ENCODE results near the gene PRSS8. TPM values are rescaled to one million over a fixed set of nuclear protein-coding genes. Genes with fewer than 3 reads are reported as not detected.

PRSS8 gene
- total RNA-seq, 2 experiments from 2014 or later = not detected

DNA sequence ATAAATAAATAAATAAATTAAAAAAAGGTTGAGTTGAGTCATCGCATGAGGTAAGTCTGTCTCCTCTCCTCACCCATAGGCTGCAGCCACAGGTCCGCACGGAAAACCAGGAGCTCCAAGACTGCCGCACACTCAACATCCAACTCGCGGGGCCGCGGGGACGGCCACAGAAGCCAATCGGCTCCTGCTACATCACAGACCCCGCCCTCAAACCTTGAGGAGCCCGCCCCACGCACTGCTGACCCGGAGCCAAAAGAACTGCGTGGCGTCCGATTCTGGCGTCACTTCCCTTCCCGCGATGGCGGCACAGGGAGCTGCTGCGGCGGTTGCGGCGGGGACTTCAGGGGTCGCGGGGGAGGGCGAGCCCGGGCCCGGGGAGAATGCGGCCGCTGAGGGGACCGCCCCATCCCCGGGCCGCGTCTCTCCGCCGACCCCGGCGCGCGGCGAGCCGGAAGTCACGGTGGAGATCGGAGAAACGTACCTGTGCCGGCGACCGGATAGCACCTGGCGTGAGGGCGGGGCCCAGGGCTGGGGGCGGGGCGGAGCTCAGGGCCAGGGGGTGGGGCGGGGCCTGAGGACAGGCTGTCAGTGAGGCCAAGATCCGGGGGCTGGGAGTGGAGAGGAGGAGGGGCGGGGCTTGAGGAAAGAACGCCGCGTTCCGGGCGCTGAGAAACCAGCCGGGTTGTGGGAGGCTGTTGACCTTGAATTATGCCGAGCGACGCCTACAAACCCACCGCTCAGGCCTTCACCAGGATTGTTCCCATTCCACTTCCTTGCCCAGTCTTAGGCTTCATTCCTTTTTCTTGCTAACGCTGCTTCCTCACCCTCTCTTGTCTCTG, 17.9 kb downstream of the PRSS8 start, which contains the start of gene KAT8:
Gene KAT8 (plus strand): TSS at position 281 of the 839 bp plus-strand sequence. CDS start 18 bp downstream, at position 299.
- POLR2A ChIA-PET = interaction anchor here (0.6 to 2.5 kb wide), 23 partner anchors 9 to 582 kb away, joined by 3 to 43 read pairs (median 4); partner anchors contain the start of genes BCKDK, FUS, HSD3B7 and STX4

DNA sequence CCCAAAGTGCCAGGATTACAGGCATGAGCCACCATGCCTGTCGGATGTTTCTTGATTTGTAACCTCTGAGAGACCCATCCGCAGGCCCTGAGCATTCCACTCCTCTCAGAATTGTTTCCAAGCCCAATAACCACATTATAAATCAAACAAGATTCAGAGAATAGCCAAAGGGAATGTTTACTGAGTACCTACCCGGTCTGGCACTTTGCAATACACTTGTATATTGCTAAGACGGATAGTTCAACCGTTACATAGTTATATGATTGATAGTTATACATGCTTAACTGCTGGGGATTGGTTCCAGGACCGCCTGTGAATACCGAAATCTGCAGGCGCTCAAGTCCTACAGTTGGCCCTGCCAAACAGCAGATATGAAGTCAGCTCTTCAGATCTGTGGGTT, 21.1 kb downstream of the PRSS8 start:
- ChIA-PET CTCF (no interaction called here), POLR2A (interaction anchor here (1.2 kb wide), 1 partner anchor 66 kb away, joined by 3 read pairs; the partner anchor contains the start of gene FUS)
- Mint-ChIP-seq H3K27ac (no peak overlapping the region), H3K4me1 (peaks cover 42% of the 10 kb centered on the region), H3K36me3 (ENCODE audit: low read depth) (peaks cover 26% of the 10 kb centered on the region), H3K9me3 (no peaks in the 10 kb centered on the region), H3K27me3 (no peaks in the 10 kb centered on the region), H3K4me3 (no peak overlapping the region)
- DNase-seq = no peak

More for the DNA sequence above, 17.9 kb downstream of the PRSS8 start, which contains the start of gene KAT8:
- Mint-ChIP-seq H3K27ac (peak within 1 kb of the TSS; percentile 78), H3K36me3 (ENCODE audit: low read depth) (peaks cover 22% of the 10 kb centered on the region), H3K4me3 (peak within 1 kb of the TSS; percentile 73), H3K4me1 (peaks cover 32% of the 10 kb centered on the region), H3K27me3 (no peaks in the 10 kb centered on the region), H3K9me3 (no peaks in the 10 kb centered on the region)
- peak; percentile 98 for DNase-seq
- CTCF ChIA-PET = interaction anchor here (0.8 to 7.2 kb wide), 13 partner anchors 12 to 338 kb away, joined by 3 to 71 read pairs (median 4); partner anchors contain the start of genes HSD3B7, SETD1A, ZNF646 and ZNF668

DNA sequence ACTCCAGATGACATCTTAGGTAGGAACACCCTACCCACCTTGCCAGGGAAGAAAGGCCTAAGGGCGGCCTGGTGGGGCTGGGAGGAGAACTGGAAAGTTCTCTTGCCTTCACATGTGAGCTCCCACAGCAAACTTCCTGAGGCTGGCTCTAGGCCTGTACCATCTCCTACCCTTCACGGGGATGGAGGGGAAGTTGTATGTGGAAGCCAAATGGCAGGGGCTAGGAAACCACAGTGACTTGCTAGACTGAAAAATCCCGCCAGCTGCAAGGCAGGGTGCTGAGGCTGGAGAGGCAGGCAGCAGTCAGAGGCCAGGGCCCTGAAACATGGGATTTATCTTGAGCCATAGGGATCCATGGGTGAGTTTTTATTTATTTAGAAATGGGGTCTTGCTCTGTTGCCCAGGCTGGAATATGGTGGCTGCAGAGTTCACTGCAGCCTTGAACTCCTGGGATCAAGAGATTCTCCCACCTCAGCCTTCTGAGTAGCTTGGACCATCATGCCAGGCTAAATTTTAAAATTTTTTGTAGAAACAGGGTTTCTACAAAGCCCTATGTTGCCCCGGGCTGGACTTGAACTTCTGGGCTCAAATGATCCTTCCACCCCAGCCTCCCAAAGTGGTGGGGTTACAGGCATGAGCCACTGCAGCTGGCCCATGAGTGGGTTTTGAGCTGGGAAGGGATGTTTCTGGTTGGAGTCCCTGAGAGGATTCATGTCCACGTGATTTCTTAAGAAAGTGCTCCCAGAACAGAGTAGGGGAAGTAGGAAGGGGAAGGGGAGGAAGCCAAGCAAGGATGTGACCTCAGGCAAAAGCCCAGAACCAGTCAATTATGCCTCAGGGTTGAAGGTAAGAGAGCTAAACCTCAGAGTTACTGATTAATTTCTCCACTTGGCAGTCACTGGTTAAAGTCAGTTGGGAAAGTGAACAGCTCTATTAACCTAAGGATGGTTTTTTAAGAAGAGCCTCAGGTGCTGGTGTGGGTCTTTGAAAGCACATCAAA, 22.1 kb downstream of the PRSS8 start:
- Mint-ChIP-seq H3K4me1 (peaks cover 41% of the 10 kb centered on the region), H3K9me3 (no peaks in the 10 kb centered on the region), H3K27me3 (no peaks in the 10 kb centered on the region), H3K27ac (peak overlapping the region; percentile 55), H3K4me3 (no peak overlapping the region), H3K36me3 (ENCODE audit: low read depth) (peaks cover 23% of the 10 kb centered on the region)
- POLR2A ChIA-PET = no interaction called here
- no peak for DNase-seq
- CTCF ChIA-PET = no interaction called here

DNA sequence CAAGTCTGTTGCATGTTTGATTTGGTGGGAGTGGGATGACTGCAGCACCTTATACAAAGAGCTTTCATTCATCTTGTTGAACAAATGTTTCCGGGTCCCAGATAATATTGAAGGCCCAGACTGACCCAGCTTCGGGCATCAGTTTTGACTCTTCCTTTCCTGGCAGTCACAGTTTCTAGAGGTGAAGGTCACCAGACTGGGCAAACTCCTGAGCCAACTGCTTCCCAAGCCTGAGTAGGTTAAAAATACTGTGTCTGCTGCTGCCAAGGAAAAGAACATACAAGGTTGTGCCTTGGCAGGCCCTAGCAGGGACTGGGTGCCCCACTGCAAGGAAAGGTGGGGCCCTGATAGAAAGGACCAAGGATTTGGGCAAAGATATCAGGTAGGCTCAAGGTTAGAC, 22.8 kb downstream of the PRSS8 start:
- DNase-seq = no peak
- Mint-ChIP-seq H3K36me3 (ENCODE audit: low read depth) (peaks cover 23% of the 10 kb centered on the region), H3K4me3 (no peak overlapping the region), H3K27ac (no peak overlapping the region), H3K27me3 (no peaks in the 10 kb centered on the region), H3K9me3 (no peaks in the 10 kb centered on the region), H3K4me1 (peaks cover 39% of the 10 kb centered on the region)
- CTCF ChIA-PET = no interaction called here
- POLR2A ChIA-PET = no interaction called here

DNA sequence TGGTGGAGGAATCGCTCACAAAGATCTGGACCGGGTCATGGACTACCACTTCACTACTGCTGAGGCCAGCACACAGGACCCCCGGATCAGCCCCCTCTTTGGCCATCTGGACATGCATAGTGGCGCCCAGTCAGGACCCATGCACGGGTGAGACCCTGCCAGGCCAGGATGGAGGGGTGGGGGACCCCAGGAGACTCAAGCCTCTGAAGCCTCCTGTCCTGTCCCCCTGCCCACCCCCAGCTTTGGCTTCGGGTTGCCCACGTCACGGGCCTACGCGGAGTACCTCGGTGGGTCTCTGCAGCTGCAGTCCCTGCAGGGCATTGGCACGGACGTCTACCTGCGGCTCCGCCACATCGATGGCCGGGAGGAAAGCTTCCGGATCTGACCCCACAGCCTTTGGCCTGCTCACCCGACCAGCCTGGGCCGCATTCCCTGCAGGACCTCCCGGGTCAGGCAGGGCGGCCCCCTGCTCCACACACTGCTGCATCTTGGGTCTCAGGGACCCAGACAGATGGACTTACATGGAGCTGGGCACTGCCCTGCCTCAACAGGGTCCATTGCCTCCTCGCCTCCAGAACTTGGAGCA, 23.6 kb downstream of the PRSS8 start:
- Mint-ChIP-seq H3K36me3 (ENCODE audit: low read depth) (peaks cover 23% of the 10 kb centered on the region), H3K9me3 (no peaks in the 10 kb centered on the region), H3K27me3 (no peaks in the 10 kb centered on the region), H3K4me3 (no peak overlapping the region), H3K4me1 (peaks cover 41% of the 10 kb centered on the region), H3K27ac (no peak overlapping the region)
- DNase-seq = no peak
- ChIA-PET CTCF (no interaction called here), POLR2A (interaction anchor here (1.4 kb wide), 1 partner anchor 38 kb away, joined by 3 read pairs; the partner anchor contains the start of genes ZNF646 and ZNF668)

DNA sequence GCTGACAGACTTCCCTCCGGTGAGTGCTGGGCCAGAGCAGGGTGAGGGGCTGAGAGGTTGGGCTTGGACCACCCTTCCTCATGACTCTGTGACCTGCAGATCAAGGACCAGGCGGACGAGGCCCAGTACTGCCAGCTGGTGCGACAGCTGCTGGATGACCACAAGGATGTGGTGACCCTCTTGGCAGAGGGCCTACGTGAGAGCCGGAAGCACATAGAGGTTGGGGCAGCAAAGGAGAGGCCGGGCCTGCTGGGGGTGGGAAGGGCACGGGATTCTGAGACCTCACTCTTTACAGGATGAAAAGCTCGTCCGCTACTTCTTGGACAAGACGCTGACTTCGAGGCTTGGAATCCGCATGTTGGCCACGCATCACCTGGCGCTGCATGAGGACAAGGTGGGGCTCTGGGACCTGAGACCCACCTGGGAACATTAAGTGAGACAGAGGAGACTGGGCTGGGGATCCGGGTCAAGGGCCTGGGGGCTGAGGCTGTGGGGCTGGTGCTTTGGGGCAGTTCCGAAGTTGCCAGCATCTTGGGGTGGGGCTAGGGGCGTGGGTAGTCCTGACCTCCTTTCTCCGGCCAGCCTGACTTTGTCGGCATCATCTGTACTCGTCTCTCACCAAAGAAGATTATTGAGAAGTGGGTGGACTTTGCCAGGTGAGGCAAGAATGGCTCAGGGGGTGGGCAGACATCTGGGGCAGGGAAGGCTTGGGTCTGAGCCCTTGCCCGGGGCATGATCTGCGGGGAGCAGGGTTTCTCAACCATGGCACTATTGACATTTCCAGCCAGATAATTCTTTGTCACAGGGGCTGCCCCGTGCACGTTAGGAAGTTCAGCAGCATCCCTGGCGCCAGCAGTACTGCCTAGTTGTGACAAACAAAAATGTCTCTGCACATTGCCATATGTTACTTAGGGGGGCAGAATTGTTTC, 25.2 kb downstream of the PRSS8 start:
- ChIA-PET CTCF (no interaction called here), POLR2A (interaction anchor here (1.4 kb wide), 2 partner anchors 36 to 37 kb away, joined by 3 to 4 read pairs; partner anchors contain the start of genes ZNF646 and ZNF668)
- no peak overlapping the region for H3K27ac Mint-ChIP-seq
- H3K4me1 Mint-ChIP-seq = peaks cover 40% of the 10 kb centered on the region
- H3K36me3 Mint-ChIP-seq (ENCODE audit: low read depth) = peaks cover 23% of the 10 kb centered on the region
- no peaks in the 10 kb centered on the region for H3K9me3 Mint-ChIP-seq
- H3K4me3 Mint-ChIP-seq = peak overlapping the region; percentile 71
- H3K27me3 Mint-ChIP-seq = no peaks in the 10 kb centered on the region
- DNase-seq = no peak

DNA sequence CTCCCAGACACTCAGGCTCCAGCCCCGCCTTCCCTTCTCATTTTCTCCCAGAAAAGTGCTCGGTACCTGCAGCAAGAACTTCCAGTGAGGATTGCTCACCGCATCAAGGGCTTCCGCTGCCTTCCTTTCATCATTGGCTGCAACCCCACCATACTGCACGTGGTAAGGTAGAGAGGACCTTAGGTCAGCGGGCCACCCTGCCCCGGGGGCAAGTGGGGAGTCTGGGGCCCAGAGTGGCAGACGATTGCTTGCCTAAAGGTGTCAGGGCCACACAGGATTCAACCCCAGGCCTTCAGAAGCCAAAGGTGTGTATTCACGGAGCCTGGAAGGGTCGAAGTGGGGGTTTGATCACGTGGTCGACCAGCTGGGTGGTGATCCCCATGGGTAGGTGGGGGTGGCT, 25.9 kb downstream of the PRSS8 start:
- Mint-ChIP-seq H3K27me3 (no peaks in the 10 kb centered on the region), H3K27ac (peak overlapping the region; percentile 51), H3K9me3 (no peaks in the 10 kb centered on the region), H3K4me1 (peaks cover 38% of the 10 kb centered on the region), H3K4me3 (peak overlapping the region; percentile 71), H3K36me3 (ENCODE audit: low read depth) (peaks cover 23% of the 10 kb centered on the region)
- ChIA-PET POLR2A (interaction anchor here (1.4 kb wide), 1 partner anchor 36 kb away, joined by 4 read pairs; the partner anchor contains the start of genes ZNF646 and ZNF668), CTCF (no interaction called here)
- no peak for DNase-seq

DNA sequence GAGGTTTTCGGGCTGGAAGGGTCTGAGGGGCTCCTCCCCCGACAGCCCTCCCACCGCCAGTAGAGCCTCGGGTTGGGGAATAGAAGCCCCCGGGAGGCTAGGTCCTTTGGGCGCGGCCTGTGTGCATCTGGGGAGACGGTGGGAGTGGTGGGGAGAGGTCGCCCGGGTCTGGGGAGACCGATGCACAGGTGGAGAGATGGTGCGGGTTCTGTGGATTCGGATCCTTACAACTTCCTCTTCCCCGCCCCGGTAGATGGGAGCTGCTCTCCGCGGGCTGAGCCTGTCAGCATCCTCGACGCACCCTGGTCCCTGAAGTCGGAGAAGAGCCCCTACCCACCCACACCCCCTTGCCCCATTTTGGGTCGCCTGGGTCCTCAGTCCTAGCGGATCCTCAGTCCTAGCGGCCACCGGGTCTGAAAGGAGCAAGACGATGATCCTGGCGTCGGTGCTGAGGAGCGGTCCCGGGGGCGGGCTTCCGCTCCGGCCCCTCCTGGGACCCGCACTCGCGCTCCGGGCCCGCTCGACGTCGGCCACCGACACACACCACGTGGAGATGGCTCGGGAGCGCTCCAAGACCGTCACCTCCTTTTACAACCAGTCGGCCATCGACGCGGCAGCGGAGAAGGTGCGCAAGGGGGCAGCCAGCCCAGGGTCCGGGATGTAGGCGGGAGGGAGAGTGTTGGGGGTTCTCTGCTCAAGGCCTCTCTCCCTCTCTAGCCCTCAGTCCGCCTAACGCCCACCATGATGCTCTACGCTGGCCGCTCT, 26.6 kb downstream of the PRSS8 start:
- H3K27ac Mint-ChIP-seq = peak overlapping the region; percentile 51
- peak overlapping the region; percentile 71 for H3K4me3 Mint-ChIP-seq
- CTCF ChIA-PET = no interaction called here
- H3K9me3 Mint-ChIP-seq = no peaks in the 10 kb centered on the region
- DNase-seq = no peak
- H3K36me3 Mint-ChIP-seq (ENCODE audit: low read depth) = peaks cover 23% of the 10 kb centered on the region
- H3K27me3 Mint-ChIP-seq = no peaks in the 10 kb centered on the region
- POLR2A ChIA-PET = interaction anchor here (1.4 to 2.0 kb wide), 2 partner anchors 8 to 35 kb away, joined by 4 to 7 read pairs; partner anchors contain the start of genes KAT8, ZNF646 and ZNF668
- H3K4me1 Mint-ChIP-seq = peaks cover 35% of the 10 kb centered on the region

DNA sequence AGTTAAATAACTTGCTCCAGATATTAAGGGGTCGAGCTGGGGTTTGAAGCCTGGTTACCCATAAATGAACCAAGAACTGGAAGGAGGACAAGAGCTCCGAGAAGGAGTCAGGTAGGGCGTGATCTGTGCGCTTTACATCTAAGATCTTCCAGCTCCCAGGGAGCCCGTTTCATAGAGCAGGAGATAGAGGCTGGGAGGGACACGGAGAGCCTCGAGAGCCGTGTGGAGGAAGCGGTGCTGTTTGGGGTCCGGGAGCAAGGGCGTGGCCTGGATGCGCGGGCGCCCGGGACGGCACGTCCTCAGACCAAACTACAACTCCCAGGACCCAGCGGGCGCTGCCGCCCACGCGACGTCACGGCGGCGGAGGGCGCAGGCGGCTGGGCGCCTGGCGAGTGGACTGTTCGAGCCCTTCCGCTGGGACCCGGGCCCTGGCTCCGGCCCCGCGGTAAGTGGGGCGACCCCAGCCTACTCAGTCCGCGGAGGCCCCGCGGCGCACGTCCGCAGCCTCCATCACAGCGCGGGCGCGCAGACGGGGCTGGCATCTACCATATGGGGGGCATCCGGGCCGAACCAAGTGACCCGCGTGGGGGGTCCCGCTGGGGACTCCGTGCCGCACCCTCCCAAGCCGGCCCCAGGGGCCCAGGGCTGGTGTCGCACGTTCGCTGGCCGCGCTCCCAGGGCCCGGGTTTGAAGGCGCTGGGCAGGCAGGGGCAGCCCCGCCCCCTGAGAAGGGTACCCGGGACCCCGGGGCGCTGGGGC, 27.3 kb downstream of the PRSS8 start, which contains the start of gene BCKDK:
Gene BCKDK (plus strand): TSS at position 352 of the 759 bp plus-strand sequence. CDS start 838 bp downstream, outside the sequence.
- ChIA-PET CTCF (no interaction called here), POLR2A (interaction anchor here (1.0 to 2.0 kb wide), 2 partner anchors 9 to 72 kb away, joined by 5 to 7 read pairs; partner anchors contain the start of genes FUS and KAT8)
- Mint-ChIP-seq H3K27ac (peak within 1 kb of the TSS; percentile 68), H3K4me1 (peaks cover 30% of the 10 kb centered on the region), H3K4me3 (peak within 1 kb of the TSS; percentile 75), H3K27me3 (no peaks in the 10 kb centered on the region), H3K36me3 (ENCODE audit: low read depth) (peaks cover 23% of the 10 kb centered on the region), H3K9me3 (no peaks in the 10 kb centered on the region)
- DNase-seq = peak; percentile 82

DNA sequence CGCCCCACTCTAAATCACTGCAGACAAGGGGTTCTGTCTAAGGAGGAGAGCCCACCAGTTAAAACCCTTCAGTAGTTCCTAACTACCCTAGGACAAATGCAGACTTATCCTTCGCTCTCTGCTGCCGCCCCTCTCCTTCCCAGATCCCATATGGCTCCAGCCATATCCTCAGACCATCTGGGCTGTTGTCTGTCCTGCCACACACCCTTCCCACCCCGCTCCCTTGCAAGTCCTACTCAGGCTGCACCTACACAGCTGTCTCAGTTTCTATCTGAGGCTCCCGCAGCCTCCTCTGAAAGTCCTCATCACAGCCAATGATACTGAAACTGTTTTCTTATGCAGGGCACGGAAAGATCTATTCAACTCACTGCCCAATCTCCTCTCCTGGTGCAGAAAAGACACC, 28.1 kb downstream of the PRSS8 start:
- POLR2A ChIA-PET = interaction anchor here (1.0 to 2.0 kb wide), 2 partner anchors 10 to 72 kb away, joined by 5 to 7 read pairs; partner anchors contain the start of genes FUS and KAT8
- peaks cover 23% of the 10 kb centered on the region for H3K36me3 Mint-ChIP-seq (ENCODE audit: low read depth)
- H3K4me1 Mint-ChIP-seq = peaks cover 28% of the 10 kb centered on the region
- CTCF ChIA-PET = interaction anchor here (1.0 kb wide), 1 partner anchor 79 kb away, joined by 3 read pairs; no protein-coding TSS in a partner anchor
- no peaks in the 10 kb centered on the region for H3K9me3 Mint-ChIP-seq
- H3K27ac Mint-ChIP-seq = peak overlapping the region; percentile 68
- peak; percentile 31 for DNase-seq
- no peaks in the 10 kb centered on the region for H3K27me3 Mint-ChIP-seq
- H3K4me3 Mint-ChIP-seq = peak overlapping the region; percentile 75
